ENCODE data around the gene COQ3. TPM values are rescaled to one million over a fixed set of nuclear protein-coding genes. Genes with fewer than 3 reads are reported as not detected.

Gene COQ3
- total RNA-seq, 1 experiment from 2014 or later, result 10.9 TPM

DNA sequence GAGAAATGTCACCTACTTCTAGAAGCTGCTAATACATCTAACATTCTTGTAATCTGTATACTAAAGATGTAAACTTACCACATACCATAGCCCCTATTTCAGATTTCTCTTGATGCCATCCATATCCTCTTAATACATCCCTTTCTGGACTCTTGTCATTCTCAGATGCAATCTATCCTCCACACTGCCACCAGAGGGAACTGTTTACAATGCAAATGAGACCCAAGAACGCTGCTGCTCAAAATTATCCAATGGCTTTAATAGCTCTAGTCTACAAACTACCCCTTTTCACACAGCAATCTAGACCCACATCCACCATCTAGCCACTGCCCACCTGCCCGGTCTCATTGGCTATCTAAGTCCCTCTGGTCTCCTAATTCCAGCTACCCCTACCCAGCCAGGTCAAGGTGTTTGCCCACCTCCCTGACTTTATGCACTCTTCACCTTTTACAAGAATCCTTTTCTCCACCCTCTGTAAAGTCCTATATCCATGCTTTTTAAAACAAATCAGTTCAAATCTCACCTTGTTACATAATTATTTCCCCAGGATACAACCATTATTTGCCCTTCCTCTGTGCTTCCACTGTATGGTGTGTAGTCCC lies 59.4 kb downstream of the COQ3 start:
- Histone ChIP-seq H4K8ac (replicated peaks; ENCODE audit: insufficient read length, low read depth, low read length) (no peak overlapping the region), H3K9me3 (ENCODE audit: control insufficient read depth, low read depth, low read length) (no peaks in the 10 kb centered on the region), H2BK120ac (ENCODE audit: low read depth, low read length, poor library complexity, severe bottlenecking) (peak overlapping the region; percentile 96), H3T11ph (ENCODE audit: low read length) (peak overlapping the region; percentile 83), H3K4me1 (ENCODE audit: insufficient read depth, low read length) (peaks cover 4% of the 10 kb centered on the region; the same call in 1 of the 2 replicates), H3K79me2 (ENCODE audit: insufficient read depth, low read length) (no peaks in the 10 kb centered on the region), H4K5ac (ENCODE audit: insufficient read length, low read depth, low read length) (peak overlapping the region; percentile 78), H4K20me1 (ENCODE audit: control insufficient read depth, insufficient read depth, insufficient read length) (no peaks in the 10 kb centered on the region), H2BK12ac (ENCODE audit: insufficient read length, low read depth, low read length) (peak overlapping the region; percentile 57), H3K9ac (ENCODE audit: extremely low read depth, insufficient read length, low read length) (peak overlapping the region; percentile 36), H2BK20ac (ENCODE audit: low read depth, low read length, poor library complexity, severe bottlenecking) (no peak overlapping the region), H2BK5ac (ENCODE audit: insufficient read length, low read length) (no peak overlapping the region), H4K91ac (ENCODE audit: insufficient read length, low read depth, low read length) (no peak overlapping the region), H2AK5ac (ENCODE audit: insufficient read length, low read length) (no peak overlapping the region), H3K14ac (ENCODE audit: insufficient read depth, low read length) (peak overlapping the region; percentile 89; the same call in 1 of the 2 replicates), H3K79me1 (ENCODE audit: insufficient read depth, low read depth, low read length, poor library complexity, severe bottlenecking) (no peaks in the 10 kb centered on the region), H3K23ac (ENCODE audit: insufficient read length, low read depth, low read length) (no peak overlapping the region), H3K56ac (ENCODE audit: insufficient read length, low read depth, low read length) (no peak overlapping the region), H2BK15ac (ENCODE audit: low read depth, low read length) (no peak overlapping the region), H3K4ac (ENCODE audit: low read depth, low read length) (no peak overlapping the region; the same call in 1 of the 2 replicates), H3K18ac (ENCODE audit: insufficient read length, low read depth, low read length) (peak overlapping the region; percentile 90), H3K27ac (ENCODE audit: insufficient read length, low read depth, low read length) (no peak overlapping the region), H3K23me2 (ENCODE audit: insufficient read length, low read depth, low read length, poor library complexity, severe bottlenecking) (no peaks in the 10 kb centered on the region), H3K27me3 (ENCODE audit: insufficient read depth, low read length) (no peaks in the 10 kb centered on the region), H2AFZ (ENCODE audit: low read length) (no peak overlapping the region), H3K4me2 (ENCODE audit: insufficient read depth, insufficient read length, low read length) (no peak overlapping the region)
- H3K4me3 Mint-ChIP-seq, result no peak overlapping the region
- H3K27me3 Mint-ChIP-seq (ENCODE audit: low read depth), result no peaks in the 10 kb centered on the region
- WGBS (ENCODE audit: extremely low coverage, insufficient read length, low lambda C conversion rate), result no CpG with 5 or more reads among the region's 2 CpGs
- peaks cover 18% of the 10 kb centered on the region in 2 experiments for H3K4me1 Mint-ChIP-seq
- TF ChIP-seq, protein P1, sequence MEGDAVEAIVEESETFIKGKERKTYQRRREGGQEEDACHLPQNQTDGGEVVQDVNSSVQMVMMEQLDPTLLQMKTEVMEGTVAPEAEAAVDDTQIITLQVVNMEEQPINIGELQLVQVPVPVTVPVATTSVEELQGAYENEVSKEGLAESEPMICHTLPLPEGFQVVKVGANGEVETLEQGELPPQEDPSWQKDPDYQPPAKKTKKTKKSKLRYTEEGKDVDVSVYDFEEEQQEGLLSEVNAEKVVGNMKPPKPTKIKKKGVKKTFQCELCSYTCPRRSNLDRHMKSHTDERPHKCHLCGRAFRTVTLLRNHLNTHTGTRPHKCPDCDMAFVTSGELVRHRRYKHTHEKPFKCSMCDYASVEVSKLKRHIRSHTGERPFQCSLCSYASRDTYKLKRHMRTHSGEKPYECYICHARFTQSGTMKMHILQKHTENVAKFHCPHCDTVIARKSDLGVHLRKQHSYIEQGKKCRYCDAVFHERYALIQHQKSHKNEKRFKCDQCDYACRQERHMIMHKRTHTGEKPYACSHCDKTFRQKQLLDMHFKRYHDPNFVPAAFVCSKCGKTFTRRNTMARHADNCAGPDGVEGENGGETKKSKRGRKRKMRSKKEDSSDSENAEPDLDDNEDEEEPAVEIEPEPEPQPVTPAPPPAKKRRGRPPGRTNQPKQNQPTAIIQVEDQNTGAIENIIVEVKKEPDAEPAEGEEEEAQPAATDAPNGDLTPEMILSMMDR (conservative IDR thresholded peaks at IDR 0.05), result peak; percentile 75
- peak; percentile 37 for DNase-seq
- H3K27ac Mint-ChIP-seq, result peak overlapping the region in 1 of 3 experiments; percentile 84; a peak in 2 of 7 replicates
- H3K36me3 Mint-ChIP-seq (ENCODE audit: insufficient read depth in 1 of 3, low read depth in 3 of 3), result peaks cover 0 to 16% (median 4%) of the 10 kb centered on the region in 3 experiments; a peak in 4 of 7 replicates
- H3K9me3 Mint-ChIP-seq, result no peaks in the 10 kb centered on the region

Measured in H9 (cell line).